Skeletal muscle tissue (tissue), 4 donors: ENCODE measurements around the gene UBE2F. TPM values are rescaled to one million over a fixed set of nuclear protein-coding genes. Genes with fewer than 3 reads are reported as not detected.
"Not testable (repeated sequence)": the region's sequence is repeated elsewhere in the genome, so short reads cannot be mapped to it uniquely, and the experiment has no call there.

Source experiments
- H3K27ac ChIP-seq: one replicate; pipeline ENCODE4 v1.7.0; 2013; ENCODE audit warnings: mild to moderate bottlenecking, low read depth, low read length, inconsistent platforms
- H3K27me3 ChIP-seq, 3 donors: one replicate each; pipeline ENCODE4 v1.7.0; 2013; ENCODE audit warnings: low read length in 3 of 3; ENCODE audit not compliant: control insufficient read depth in 3 of 3, insufficient read depth in 3 of 3
- H3K36me3 ChIP-seq, 3 donors: one replicate each; pipeline ENCODE4 v1.7.0; 2013; ENCODE audit warnings: low read length in 3 of 3; ENCODE audit not compliant: control insufficient read depth in 3 of 3, insufficient read depth in 3 of 3
- H3K4me1 ChIP-seq, 3 donors: one replicate each; pipeline ENCODE4 v1.7.0; 2013; ENCODE audit warnings: low read length in 3 of 3, mild to moderate bottlenecking in 3 of 3; ENCODE audit not compliant: control insufficient read depth in 3 of 3, insufficient read depth in 3 of 3
- H3K4me3 ChIP-seq, 3 donors: one replicate each; pipeline ENCODE4 v1.7.0; 2013; ENCODE audit warnings: low read length in 3 of 3
- H3K9ac ChIP-seq, 3 donors: one replicate each; pipeline ENCODE4 v1.7.0; 2013; ENCODE audit warnings: low read length in 3 of 3, mild to moderate bottlenecking in 3 of 3, moderate library complexity in 2 of 3, low read depth in 1 of 3
- H3K9me3 ChIP-seq, 3 donors: one replicate each; pipeline ENCODE4 v1.7.0; 2013; ENCODE audit warnings: low read length in 3 of 3; ENCODE audit not compliant: control insufficient read depth in 3 of 3
- total RNA-seq: library from RNA; depleted of rRNA; stranded (reverse); fragments of >200 nt; gene quantifications from one replicate; pipeline ENCODE4 v1.2.3, GENCODE V29; 2014
- donor health status: Osteomylitis.

The UBE2F gene
- total RNA-seq, 1 donor from 2014 or later, result 33.4 TPM

DNA sequence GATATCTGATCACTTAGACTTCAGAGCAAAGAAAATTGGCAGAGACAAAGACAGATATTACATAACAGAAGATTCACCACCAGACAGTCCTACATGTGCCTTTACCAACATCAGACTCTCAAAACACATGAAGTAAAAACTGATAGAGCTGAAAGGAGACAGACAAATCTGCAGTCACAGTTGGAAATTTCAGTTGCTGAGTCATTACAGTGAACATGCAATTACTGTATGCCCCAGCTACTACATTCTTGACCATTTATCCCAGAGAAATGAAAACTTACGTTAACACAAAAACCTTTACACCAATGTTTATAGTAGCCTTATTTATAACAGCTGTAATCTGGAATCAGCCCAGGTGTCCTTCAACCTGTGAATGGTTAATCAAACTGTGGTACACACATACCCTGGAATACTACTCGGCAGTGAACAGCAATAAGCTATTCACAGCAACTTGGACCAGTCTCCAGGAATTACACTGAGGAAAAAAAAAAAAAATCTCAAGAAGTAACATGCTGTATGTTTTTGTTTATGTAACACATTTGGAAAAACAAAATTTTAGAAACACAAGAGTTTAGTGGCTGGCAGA lies 86.5 kb downstream of the UBE2F start:
- Histone ChIP-seq H3K4me3 (no peak overlapping the region), H3K9ac (no peak overlapping the region), H3K4me1 (no peaks in the 10 kb centered on the region), H3K27ac (no peak overlapping the region), H3K27me3 (peaks cover 0 to 2% (median 0%) of the 10 kb centered on the region in 3 donors), H3K9me3 (no peaks in the 10 kb centered on the region), H3K36me3 (no peaks in the 10 kb centered on the region)

GRCh38 chr2:238055841-238056240 lies 89.0 kb downstream of the UBE2F start:
- Histone ChIP-seq H3K27ac (no peak overlapping the region), H3K4me1 (peaks cover 6 to 11% (median 8%) of the 10 kb centered on the region in 3 donors), H3K36me3 (no peaks in the 10 kb centered on the region), H3K27me3 (peaks cover 0 to 2% (median 0%) of the 10 kb centered on the region in 3 donors), H3K4me3 (no peak overlapping the region), H3K9me3 (no peaks in the 10 kb centered on the region), H3K9ac (no peak overlapping the region)

DNA sequence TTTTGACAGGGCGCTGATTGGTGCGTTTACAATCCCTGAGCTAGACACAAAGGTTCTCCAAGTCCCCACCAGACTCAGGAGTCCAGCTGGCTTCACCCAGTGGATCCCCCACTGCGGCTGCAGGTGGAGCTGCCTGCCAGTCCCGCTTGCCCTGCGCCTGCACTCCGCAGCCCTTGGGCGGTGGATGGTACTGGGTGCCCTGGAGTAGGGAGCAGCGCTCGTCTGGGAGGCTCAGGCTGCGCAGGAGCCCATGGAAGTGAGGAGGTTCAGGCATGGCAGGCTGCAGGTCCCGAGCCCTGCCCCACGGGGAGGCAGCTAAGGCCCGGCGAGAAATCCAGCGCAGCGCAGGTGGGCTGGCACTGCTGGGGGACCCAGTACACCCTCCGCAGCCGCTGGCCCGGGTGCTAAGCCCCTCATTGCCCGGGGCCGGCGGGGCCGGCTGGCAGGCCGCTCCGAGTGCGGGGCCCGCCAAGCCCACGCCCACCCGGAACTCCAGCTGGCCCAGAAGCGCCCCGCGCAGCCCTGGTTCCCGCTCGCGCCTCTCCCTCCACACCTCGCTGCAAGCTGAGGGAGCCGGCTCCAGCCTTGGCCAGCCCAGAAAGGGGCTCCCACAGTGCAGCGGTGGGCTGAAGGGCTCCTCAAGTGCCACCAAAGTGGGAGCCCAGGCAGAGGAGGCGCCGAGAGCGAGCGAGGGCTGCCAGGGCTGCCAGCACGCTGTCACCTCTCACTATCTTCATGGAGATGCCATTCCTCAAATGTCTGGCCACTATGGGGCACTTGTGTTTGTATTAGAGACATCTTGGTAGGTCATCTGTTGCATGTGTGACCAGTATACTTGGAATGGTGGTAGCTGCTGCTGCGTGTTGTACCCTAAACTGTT lies 91.1 kb downstream of the UBE2F start:
- H3K9ac ChIP-seq, result not testable (repeated sequence)

GRCh38 chr2:238059505-238059904 lies 92.7 kb downstream of the UBE2F start:
- peaks cover 0 to 4% (median 0%) of the 10 kb centered on the region in 3 donors for H3K36me3 ChIP-seq
- H3K4me1 ChIP-seq, result peaks cover 15 to 21% (median 18%) of the 10 kb centered on the region in 3 donors
- peak overlapping the region in 2 of 3 donors; percentile 77 to 92 for H3K4me3 ChIP-seq
- no peaks in the 10 kb centered on the region for H3K9me3 ChIP-seq
- H3K9ac ChIP-seq, result no peak overlapping the region
- no peak overlapping the region for H3K27ac ChIP-seq
- H3K27me3 ChIP-seq, result peaks cover 0 to 2% (median 0%) of the 10 kb centered on the region in 3 donors

More for the DNA sequence above, 91.1 kb downstream of the UBE2F start:
- H3K27ac ChIP-seq, H3K27me3 ChIP-seq, H3K9me3 ChIP-seq, H3K4me3 ChIP-seq, H3K36me3 ChIP-seq: not testable (repeated sequence)
- peaks cover 15 to 21% (median 18%) of the 10 kb centered on the region in 3 donors for H3K4me1 ChIP-seq

DNA sequence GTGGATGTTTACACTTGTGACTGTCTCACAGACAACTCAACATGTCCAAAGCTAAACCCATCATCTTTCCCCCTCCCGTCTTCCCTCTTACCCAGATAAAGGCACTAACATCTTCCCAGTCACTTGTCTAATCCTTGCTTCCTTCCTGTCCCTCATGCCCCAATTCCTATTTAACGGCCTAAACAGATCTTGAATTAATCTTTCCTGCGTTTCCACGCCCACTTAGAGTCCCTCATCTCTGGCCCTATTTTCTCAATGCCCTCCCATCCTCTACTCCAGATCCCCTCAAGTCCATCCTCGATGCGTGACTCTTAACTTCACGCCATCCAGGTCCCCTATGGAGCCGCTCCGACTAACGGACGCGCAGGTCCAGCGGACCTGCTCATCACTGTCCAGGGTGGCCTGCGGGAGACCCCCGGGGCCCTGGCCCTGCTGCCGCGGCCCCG lies 93.3 kb downstream of the UBE2F start:
- Histone ChIP-seq H3K36me3 (peaks cover 0 to 4% (median 0%) of the 10 kb centered on the region in 3 donors), H3K9me3 (no peaks in the 10 kb centered on the region), H3K27me3 (peaks cover 0 to 2% (median 0%) of the 10 kb centered on the region in 3 donors), H3K4me1 (peaks cover 15 to 21% (median 18%) of the 10 kb centered on the region in 3 donors), H3K9ac (peak overlapping the region; percentile 84 to 98 (median 89)), H3K27ac (peak overlapping the region; percentile 91), H3K4me3 (peak overlapping the region; percentile 77 to 92 (median 84))

- H3K27ac ChIP-seq, result peak within 1 kb of the TSS; percentile 91
- peaks cover 0 to 4% (median 0%) of the 10 kb centered on the region in 3 donors for H3K36me3 ChIP-seq
These were observed 93.9 kb downstream of the UBE2F start, which contains the start of gene SCLY for GRCh38 chr2:238060542-238061314. TSS of gene SCLY (plus strand) at chr2:238061001. CDS start at chr2:238061055, 54 bp downstream.

GRCh38 chr2:238061315-238062202 lies 94.7 kb downstream of the UBE2F start:
- H3K4me1 ChIP-seq, result peaks cover 15 to 21% (median 18%) of the 10 kb centered on the region in 3 donors
- no peaks in the 10 kb centered on the region for H3K27me3 ChIP-seq

More at GRCh38 chr2:238060542-238061314, 93.9 kb downstream of the UBE2F start, which contains the start of gene SCLY:
- H3K4me1 ChIP-seq, result peaks cover 15 to 21% (median 18%) of the 10 kb centered on the region in 3 donors
- peaks cover 0 to 2% (median 0%) of the 10 kb centered on the region in 3 donors for H3K27me3 ChIP-seq
- H3K9me3 ChIP-seq, result no peaks in the 10 kb centered on the region
- peak within 1 kb of the TSS; percentile 85 to 98 (median 89) for H3K9ac ChIP-seq
- H3K4me3 ChIP-seq, result peak within 1 kb of the TSS; percentile 87 to 92 (median 91)

DNA sequence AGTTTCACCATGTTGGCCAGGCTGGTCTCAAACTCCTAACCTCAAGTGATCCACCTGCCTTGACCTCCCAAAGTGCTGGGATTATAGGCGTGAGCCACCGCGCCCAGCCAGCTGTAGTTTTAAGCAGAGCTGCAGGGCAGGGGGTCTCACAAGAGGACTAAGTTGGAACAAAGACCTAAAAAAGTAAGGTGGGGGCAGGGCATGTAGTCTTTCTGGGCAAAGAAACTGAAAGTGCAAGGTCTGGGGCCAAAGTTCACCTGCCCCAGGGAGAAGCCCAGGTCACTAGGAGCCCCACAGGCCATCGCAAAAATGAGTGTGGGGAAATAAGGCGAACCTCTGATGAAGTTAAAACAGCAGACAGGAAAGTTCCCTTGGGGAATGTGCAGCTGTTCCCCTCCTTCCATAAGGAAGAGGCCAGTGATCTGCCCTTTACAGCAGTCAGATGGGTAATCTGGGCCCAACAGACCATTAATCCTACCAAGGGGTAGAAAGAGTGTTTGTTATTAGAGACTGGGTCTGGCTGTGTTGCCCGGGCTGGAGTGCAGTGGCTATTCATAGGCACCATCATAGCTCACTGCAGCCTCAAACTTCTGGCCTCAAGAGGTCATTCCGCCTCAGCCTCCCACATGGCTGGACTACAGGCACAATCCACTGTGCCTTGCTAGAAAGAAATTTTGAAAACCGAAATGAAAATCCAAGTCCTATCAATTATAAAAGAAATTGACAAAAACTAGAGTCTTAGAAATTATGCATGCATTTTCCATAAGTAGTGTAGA lies 96.8 kb downstream of the UBE2F start:
- Histone ChIP-seq H3K4me3 (no peak overlapping the region), H3K9me3 (no peaks in the 10 kb centered on the region), H3K27me3 (no peaks in the 10 kb centered on the region), H3K9ac (no peak overlapping the region), H3K27ac (no peak overlapping the region), H3K4me1 (peaks cover 15 to 21% (median 18%) of the 10 kb centered on the region in 3 donors), H3K36me3 (peaks cover 0 to 16% (median 10%) of the 10 kb centered on the region in 3 donors)

More at GRCh38 chr2:238061315-238062202, 94.7 kb downstream of the UBE2F start:
- Histone ChIP-seq H3K4me3 (peak overlapping the region; percentile 85 to 91 (median 87)), H3K36me3 (peaks cover 0 to 11% (median 4%) of the 10 kb centered on the region in 3 donors), H3K9me3 (no peaks in the 10 kb centered on the region), H3K27ac (peak overlapping the region; percentile 72), H3K9ac (peak overlapping the region; percentile 76 to 85 (median 85))
